Smooth muscle cell (in vitro differentiated cells): Measurements from ENCODE around the gene FCER1G. TPM values are rescaled to one million over a fixed set of nuclear protein-coding genes. Genes with fewer than 3 reads are reported as not detected.
A peak's percentile ranks its signal among the peaks of the same experiment; 100 is the strongest.

ENCODE experiments used
- DNase-seq: peaks from one replicate; lab custom pipeline; 2025; ENCODE audit not compliant: unreplicated experiment; lab: John Stamatoyannopoulos, UW
- H2AFZ ChIP-seq: fragments of 200-600 bp; sonication (generic); 2 replicates; pipeline ENCODE4 v1.6.0; 2016; ENCODE audit warnings: antibody characterized with exemption, low read depth, mild to moderate bottlenecking
- H3F3A ChIP-seq: fragments of 200-600 bp; sonication (generic); 2 replicates; pipeline ENCODE4 v1.6.0; 2017; ENCODE audit warnings: antibody characterized with exemption, low read depth
- H3K27ac ChIP-seq: fragments of 200-600 bp; sonication (generic); 2 replicates; pipeline ENCODE4 v1.5.1; 2016; ENCODE audit warnings: low read depth, mild to moderate bottlenecking
- H3K27me3 ChIP-seq: fragments of 200-600 bp; sonication (generic); 2 replicates; pipeline ENCODE4 v1.6.1; 2016; ENCODE audit warnings: low read depth, mild to moderate bottlenecking
- H3K36me3 ChIP-seq: fragments of 200-600 bp; sonication (generic); 2 replicates; pipeline ENCODE4 v1.5.1; 2016; ENCODE audit warnings: low read depth
- H3K4me1 ChIP-seq: fragments of 200-600 bp; sonication (generic); 2 replicates; pipeline ENCODE4 v1.5.1; 2016; ENCODE audit warnings: low read depth
- H3K4me2 ChIP-seq: fragments of 200-600 bp; sonication (generic); 2 replicates; pipeline ENCODE4 v1.6.0; 2016; ENCODE audit warnings: mild to moderate bottlenecking
- H3K4me3 ChIP-seq: fragments of 200-600 bp; sonication (generic); 2 replicates; pipeline ENCODE4 v1.5.1; 2016; ENCODE audit warnings: mild to moderate bottlenecking
- H3K79me2 ChIP-seq: fragments of 200-600 bp; sonication (generic); 2 replicates; pipeline ENCODE4 v1.6.0; 2016; ENCODE audit warnings: low read depth, mild to moderate bottlenecking
- H3K9ac ChIP-seq: fragments of 200-600 bp; sonication (generic); 2 replicates; pipeline ENCODE4 v1.6.0; 2016; ENCODE audit warnings: low read depth
- H3K9me3 ChIP-seq: fragments of 200-600 bp; sonication (generic); replicated peaks from 2 replicates; pipeline ENCODE4 v1.5.1; 2016; ENCODE audit warnings: low read depth
- H4K20me1 ChIP-seq: fragments of 200-600 bp; sonication (generic); 2 replicates; pipeline ENCODE4 v1.6.0; 2016; ENCODE audit warnings: low read depth
- WGBS: methylation state at CpG from one replicate; pipeline ENCODE4 v1.1.7; 2016; ENCODE audit warnings: low lambda C conversion rate; 5-methylcytosine and 5-hydroxymethylcytosine counted together
- polyA plus RNA-seq: library from polyadenylated mRNA; unstranded; fragments of >200 nt; fragmentation: Nextera tagmentation; extraction: Ambion mirVana; gene quantifications from 2 replicates; pipeline ENCODE4 v1.2.1, GENCODE V29; 2016
- total RNA-seq: library from RNA; depleted of rRNA; stranded (reverse); fragments of >200 nt; gene quantifications from 2 replicates; pipeline ENCODE4 v1.2.3, GENCODE V29; 2014
- TF ChIP-seq, protein P1 (sequence below): fragments of 200-600 bp; sonication (generic); IDR thresholded peaks from 2 replicates; pipeline ENCODE4 v1.5.1; 2017; ENCODE audit warnings: borderline replicate concordance, mild to moderate bottlenecking, antibody characterized with exemption; ENCODE audit not compliant: insufficient read depth, poor library complexity, severe bottlenecking

The FCER1G gene
- total and polyA plus RNA-seq, 2 experiments from 2014 or later, result 0.78 TPM; not detected in 1

- Histone ChIP-seq H3K27ac (no peak overlapping the region), H3K9ac (no peak overlapping the region), H2AFZ (no peak overlapping the region), H3K4me3 (no peak overlapping the region), H3K4me1 (peaks cover 10% of the 10 kb centered on the region), H3K27me3 (no peaks in the 10 kb centered on the region), H3K4me2 (no peak overlapping the region), H3K79me2 (peaks cover 20% of the 10 kb centered on the region), H4K20me1 (peaks cover 4% of the 10 kb centered on the region), H3K36me3 (peaks cover 10% of the 10 kb centered on the region), H3K9me3 (no peaks in the 10 kb centered on the region), H3F3A (peaks cover 1% of the 10 kb centered on the region)
- DNase-seq, result no peak
- TF ChIP-seq, protein P1, sequence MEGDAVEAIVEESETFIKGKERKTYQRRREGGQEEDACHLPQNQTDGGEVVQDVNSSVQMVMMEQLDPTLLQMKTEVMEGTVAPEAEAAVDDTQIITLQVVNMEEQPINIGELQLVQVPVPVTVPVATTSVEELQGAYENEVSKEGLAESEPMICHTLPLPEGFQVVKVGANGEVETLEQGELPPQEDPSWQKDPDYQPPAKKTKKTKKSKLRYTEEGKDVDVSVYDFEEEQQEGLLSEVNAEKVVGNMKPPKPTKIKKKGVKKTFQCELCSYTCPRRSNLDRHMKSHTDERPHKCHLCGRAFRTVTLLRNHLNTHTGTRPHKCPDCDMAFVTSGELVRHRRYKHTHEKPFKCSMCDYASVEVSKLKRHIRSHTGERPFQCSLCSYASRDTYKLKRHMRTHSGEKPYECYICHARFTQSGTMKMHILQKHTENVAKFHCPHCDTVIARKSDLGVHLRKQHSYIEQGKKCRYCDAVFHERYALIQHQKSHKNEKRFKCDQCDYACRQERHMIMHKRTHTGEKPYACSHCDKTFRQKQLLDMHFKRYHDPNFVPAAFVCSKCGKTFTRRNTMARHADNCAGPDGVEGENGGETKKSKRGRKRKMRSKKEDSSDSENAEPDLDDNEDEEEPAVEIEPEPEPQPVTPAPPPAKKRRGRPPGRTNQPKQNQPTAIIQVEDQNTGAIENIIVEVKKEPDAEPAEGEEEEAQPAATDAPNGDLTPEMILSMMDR, result no peak
- WGBS, result 84% methylated on average over 12 of the region's 12 CpGs
These were observed 8.5 kb upstream of the FCER1G start for GRCh38 chr1:161206411-161207140.

- Histone ChIP-seq H3K27ac (no peak overlapping the region), H3K9me3 (no peaks in the 10 kb centered on the region), H3F3A (no peaks in the 10 kb centered on the region), H3K4me1 (peaks cover 7% of the 10 kb centered on the region), H3K4me2 (no peak overlapping the region), H2AFZ (no peak overlapping the region), H4K20me1 (peaks cover 4% of the 10 kb centered on the region), H3K79me2 (peaks cover 20% of the 10 kb centered on the region), H3K36me3 (peaks cover 12% of the 10 kb centered on the region), H3K27me3 (no peaks in the 10 kb centered on the region), H3K9ac (no peak overlapping the region), H3K4me3 (no peak overlapping the region)
- DNase-seq, result no peak
- TF ChIP-seq, protein P1, result no peak
- 83% methylated on average over 8 of the region's 8 CpGs for WGBS
These were observed 7.9 kb upstream of the FCER1G start for GRCh38 chr1:161207173-161207572.

- Histone ChIP-seq H3K9ac (no peak overlapping the region), H4K20me1 (peaks cover 4% of the 10 kb centered on the region), H3K4me1 (no peaks in the 10 kb centered on the region), H3K9me3 (no peaks in the 10 kb centered on the region), H3K27me3 (no peaks in the 10 kb centered on the region), H3K79me2 (no peaks in the 10 kb centered on the region), H3K27ac (no peak overlapping the region), H3K4me2 (no peak overlapping the region), H3K36me3 (peaks cover 31% of the 10 kb centered on the region), H3F3A (peaks cover 4% of the 10 kb centered on the region), H3K4me3 (no peak overlapping the region), H2AFZ (no peak overlapping the region)
- TF ChIP-seq, protein P1, result peak; percentile 89
- DNase-seq, result no peak
- WGBS, result 53% methylated on average over 11 of the region's 11 CpGs
These were observed 5.2 kb upstream of the FCER1G start for GRCh38 chr1:161209790-161210409.
